ENCODE data around the gene BRCA1. TPM values are rescaled to one million over a fixed set of nuclear protein-coding genes. Genes with fewer than 3 reads are reported as not detected.

BRCA1 gene
- total RNA-seq, 1 experiment from 2014 or later: 50.8 TPM

GRCh38 chr17:43031666-43032065 lies 93.5 kb downstream of the BRCA1 start:
- no peaks in the 10 kb centered on the region for H3K9me3 ChIP-seq
- peaks cover 10% of the 10 kb centered on the region for H3K4me1 Mint-ChIP-seq (ENCODE audit: low read depth, unreplicated experiment)
- ChIA-PET POLR2A (no interaction called here), CTCF (interaction anchor here (1.0 kb wide), 1 partner anchor 35 kb away, joined by 3 read pairs; no protein-coding TSS in a partner anchor)
- TF ChIP-seq CTCF (IDR thresholded peaks at IDR 0.05; ENCODE audit: insufficient read depth in 1 of 2, low read depth in 1 of 2, low read length in 1 of 2, severe bottlenecking in 1 of 2, unreplicated experiment in 1 of 2): no peak
- H3K27ac Mint-ChIP-seq (ENCODE audit: unreplicated experiment): no peak overlapping the region
- DNase-seq: no peak
- no peaks in the 10 kb centered on the region for H3K9me3 Mint-ChIP-seq (ENCODE audit: unreplicated experiment)
- H3K27me3 ChIP-seq (replicated peaks; ENCODE audit: control insufficient read depth, insufficient read depth, low read length): no peaks in the 10 kb centered on the region
- H3K4me1 ChIP-seq: peaks cover 16% of the 10 kb centered on the region
- intact Hi-C loops (cut with micrococcal nuclease; ENCODE audit: unreplicated experiment): no loop called here
- no peaks in the 10 kb centered on the region for H3K36me3 ChIP-seq (ENCODE audit: control insufficient read depth, insufficient read depth, low read length)
- no peak overlapping the region for H3K4me3 ChIP-seq (ENCODE audit: low read depth, low read length)
- BruUV-seq (replicated peaks): no TSS peak
- no peak overlapping the region for H3K4me3 Mint-ChIP-seq (ENCODE audit: unreplicated experiment)
- no peaks in the 10 kb centered on the region for H3K36me3 Mint-ChIP-seq (ENCODE audit: insufficient read depth, unreplicated experiment)
- H3K27me3 Mint-ChIP-seq (ENCODE audit: insufficient read depth, unreplicated experiment): no peaks in the 10 kb centered on the region

GRCh38 chr17:43030137-43030767 lies 94.9 kb downstream of the BRCA1 start:
- Mint-ChIP-seq H3K4me3 (ENCODE audit: unreplicated experiment) (no peak overlapping the region), H3K27me3 (ENCODE audit: insufficient read depth, unreplicated experiment) (no peaks in the 10 kb centered on the region), H3K27ac (ENCODE audit: unreplicated experiment) (peak overlapping the region; percentile 2), H3K9me3 (ENCODE audit: unreplicated experiment) (no peaks in the 10 kb centered on the region), H3K36me3 (ENCODE audit: insufficient read depth, unreplicated experiment) (no peaks in the 10 kb centered on the region), H3K4me1 (ENCODE audit: low read depth, unreplicated experiment) (peaks cover 10% of the 10 kb centered on the region)
- no peak for DNase-seq
- TF ChIP-seq CTCF (IDR thresholded peaks at IDR 0.05; ENCODE audit: insufficient read depth in 1 of 2, low read depth in 1 of 2, low read length in 1 of 2, severe bottlenecking in 1 of 2, unreplicated experiment in 1 of 2): no peak
- ChIA-PET CTCF (interaction anchor here (0.5 kb wide), 1 partner anchor 106 kb away, joined by 4 read pairs; no protein-coding TSS in a partner anchor), POLR2A (interaction anchor here (0.6 to 1.1 kb wide), 2 partner anchors 32 to 337 kb away, joined by 4 to 8 read pairs; no protein-coding TSS in a partner anchor)
- no peaks in the 10 kb centered on the region for H3K36me3 ChIP-seq (ENCODE audit: control insufficient read depth, insufficient read depth, low read length)
- H3K4me3 ChIP-seq (ENCODE audit: low read depth, low read length): no peak overlapping the region
- H3K27me3 ChIP-seq (replicated peaks; ENCODE audit: control insufficient read depth, insufficient read depth, low read length): no peaks in the 10 kb centered on the region
- no TSS peak for BruUV-seq (replicated peaks)
- intact Hi-C loops (cut with micrococcal nuclease; ENCODE audit: unreplicated experiment): no loop called here
- H3K4me1 ChIP-seq: peaks cover 16% of the 10 kb centered on the region
- H3K9me3 ChIP-seq: no peaks in the 10 kb centered on the region

GRCh38 chr17:43028221-43028861 lies 96.8 kb downstream of the BRCA1 start:
- Histone ChIP-seq H3K4me1 (peaks cover 9% of the 10 kb centered on the region; the same call in 1 of the 2 replicates), H3K9me3 (no peaks in the 10 kb centered on the region), H3K36me3 (ENCODE audit: control insufficient read depth, insufficient read depth, low read length) (no peaks in the 10 kb centered on the region), H3K4me3 (ENCODE audit: low read depth, low read length) (no peak overlapping the region), H3K27me3 (replicated peaks; ENCODE audit: control insufficient read depth, insufficient read depth, low read length) (no peaks in the 10 kb centered on the region)
- Mint-ChIP-seq H3K4me1 (ENCODE audit: low read depth, unreplicated experiment) (no peaks in the 10 kb centered on the region), H3K4me3 (ENCODE audit: unreplicated experiment) (no peak overlapping the region), H3K27me3 (ENCODE audit: insufficient read depth, unreplicated experiment) (no peaks in the 10 kb centered on the region), H3K36me3 (ENCODE audit: insufficient read depth, unreplicated experiment) (no peaks in the 10 kb centered on the region), H3K9me3 (ENCODE audit: unreplicated experiment) (no peaks in the 10 kb centered on the region), H3K27ac (ENCODE audit: unreplicated experiment) (no peak overlapping the region)
- no TSS peak for BruUV-seq (replicated peaks)
- POLR2A ChIA-PET: no interaction called here
- no peak for DNase-seq
- no peak for TF ChIP-seq CTCF (IDR thresholded peaks at IDR 0.05; ENCODE audit: insufficient read depth in 1 of 2, low read depth in 1 of 2, low read length in 1 of 2, severe bottlenecking in 1 of 2, unreplicated experiment in 1 of 2)
- CTCF ChIA-PET: interaction anchor here (1.0 kb wide), 1 partner anchor 30 kb away, joined by 3 read pairs; the partner anchor contains the start of gene RPL27
- intact Hi-C loops (cut with micrococcal nuclease; ENCODE audit: unreplicated experiment): no loop called here

Data from Caco-2 (cell line).